HEK293 (cell line): ENCODE data around the gene INHBB.

Source experiments
- MYNN ChIP-seq: fragments of 450-650 bp; formaldehyde crosslinking; IDR thresholded peaks from 2 replicates; pipeline ENCODE4 v1.5.1; 2016; ENCODE audit warnings: missing biosample characterization, missing genetic modification characterization, borderline replicate concordance
- ZNF623 ChIP-seq: fragments of 450-650 bp; formaldehyde crosslinking; IDR thresholded peaks from 2 replicates; pipeline ENCODE4 v1.5.1; 2016; ENCODE audit warnings: missing biosample characterization, missing genetic modification characterization
- TF ChIP-seq, protein P1 (sequence below): fragments of 450-650 bp; formaldehyde crosslinking; IDR thresholded peaks from 2 replicates; pipeline ENCODE4 v1.5.1; 2016; ENCODE audit warnings: missing biosample characterization, missing genetic modification characterization

DNA sequence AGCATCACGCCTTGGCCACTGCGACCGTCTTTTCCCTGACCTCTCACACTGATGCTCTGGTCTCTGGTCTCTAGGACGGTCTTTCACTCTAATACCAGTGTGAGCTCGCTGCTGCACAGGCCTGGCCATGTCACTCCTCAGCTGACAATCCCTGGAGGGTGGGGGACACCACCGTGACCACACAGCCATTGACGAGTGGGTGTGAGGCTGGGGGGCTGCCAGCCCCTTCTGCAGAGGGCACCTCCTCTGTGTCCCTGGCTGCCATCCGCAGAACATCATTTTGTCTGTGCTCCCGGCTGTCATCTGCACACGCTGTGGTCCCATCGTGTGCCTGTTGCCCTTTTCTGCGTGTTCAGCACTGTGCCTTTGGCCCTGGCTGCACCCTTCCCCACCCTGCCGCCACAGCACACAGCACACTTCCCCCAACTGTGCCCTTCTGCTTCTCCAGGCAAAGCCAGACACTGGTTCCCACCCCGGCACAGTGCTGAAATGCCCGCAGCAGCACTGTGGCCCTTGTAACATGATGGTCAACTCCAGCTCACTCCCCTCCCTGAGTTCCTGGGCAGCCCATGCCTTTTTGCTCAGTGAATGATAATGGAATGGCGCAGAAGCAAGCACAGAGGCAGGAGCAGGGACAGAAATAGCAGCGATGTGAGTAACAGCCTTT lies 30.4 kb upstream of the INHBB start:
- TF ChIP-seq ZNF623 (no peak), MYNN (tag by site-specific recombination) (no peak)
- TF ChIP-seq, protein P1, sequence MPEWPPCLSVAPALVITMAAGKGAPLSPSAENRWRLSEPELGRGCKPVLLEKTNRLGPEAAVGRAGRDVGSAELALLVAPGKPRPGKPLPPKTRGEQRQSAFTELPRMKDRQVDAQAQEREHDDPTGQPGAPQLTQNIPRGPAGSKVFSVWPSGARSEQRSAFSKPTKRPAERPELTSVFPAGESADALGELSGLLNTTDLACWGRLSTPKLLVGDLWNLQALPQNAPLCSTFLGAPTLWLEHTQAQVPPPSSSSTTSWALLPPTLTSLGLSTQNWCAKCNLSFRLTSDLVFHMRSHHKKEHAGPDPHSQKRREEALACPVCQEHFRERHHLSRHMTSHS (tag by site-specific recombination): no peak
